ENCODE data around the gene CAMSAP1.

The CAMSAP1 gene

DNA sequence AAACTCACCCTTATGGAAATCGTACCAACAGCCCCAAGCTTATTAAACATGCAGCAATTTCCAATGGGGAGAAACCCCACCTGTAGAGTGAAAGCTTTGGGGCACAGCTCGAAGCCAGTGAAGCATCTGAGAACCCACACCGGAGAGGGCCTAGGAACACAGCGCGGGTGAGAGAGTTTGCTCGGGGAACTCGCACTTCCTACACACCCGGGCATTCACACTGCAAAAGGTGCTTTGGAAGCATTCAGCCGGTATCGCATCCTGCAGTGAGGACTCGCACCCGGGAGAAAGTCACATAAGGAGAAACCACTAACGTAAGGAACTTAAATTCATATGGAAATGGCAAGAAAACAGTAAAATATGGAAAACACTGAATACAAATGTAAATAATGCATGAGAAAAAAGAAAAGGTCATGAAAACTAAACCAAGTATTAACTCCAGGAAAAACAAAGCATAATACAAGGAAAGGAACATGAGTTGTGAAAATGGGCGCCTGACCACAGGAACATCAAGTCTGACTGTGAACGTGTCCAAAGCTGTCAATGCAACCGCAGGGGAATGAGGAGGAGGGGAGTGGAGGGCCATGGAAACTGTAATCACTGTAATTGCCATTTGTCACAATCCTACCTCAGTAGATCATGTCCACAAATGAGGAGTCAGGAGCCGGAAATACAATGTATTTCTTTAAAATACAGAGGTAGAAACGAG is 28.7 kb downstream of the CAMSAP1 start:
- no peak for DNase-seq

DNA sequence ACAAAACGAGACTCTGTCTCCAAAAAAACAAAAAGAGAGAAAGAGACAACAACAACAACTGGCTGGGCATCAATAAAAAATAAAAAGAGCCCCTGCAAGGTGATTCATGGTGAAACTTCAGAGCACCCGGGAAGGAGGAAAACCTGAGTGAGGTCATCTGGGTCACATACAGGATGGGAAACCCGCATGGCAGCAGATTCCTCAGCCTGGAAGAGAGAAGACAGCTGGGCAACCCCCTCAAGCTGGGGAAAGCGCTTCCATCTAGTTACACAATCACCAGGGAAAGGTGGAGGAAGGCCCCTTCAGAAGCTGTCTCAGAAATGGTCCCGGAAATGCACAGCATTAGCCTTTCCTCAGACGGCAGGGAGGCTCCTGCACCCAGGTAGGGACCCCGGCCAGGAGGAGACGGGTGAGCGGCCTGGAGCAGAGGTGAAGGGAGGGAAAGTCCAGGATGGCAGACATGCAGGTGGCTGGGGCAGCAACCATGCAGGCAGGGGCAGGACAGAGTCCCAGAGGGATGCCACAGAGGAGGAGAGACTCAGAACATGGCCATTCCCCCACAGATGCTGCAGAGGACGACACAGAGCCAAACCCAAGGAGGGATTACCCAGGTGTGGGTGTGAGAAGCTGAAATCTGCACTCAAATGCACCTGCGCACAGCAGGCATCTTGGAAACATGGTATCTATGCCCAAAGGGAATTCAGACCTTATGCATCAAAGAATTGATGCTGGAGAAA is 29.4 kb downstream of the CAMSAP1 start:
- no peak for DNase-seq

DNA sequence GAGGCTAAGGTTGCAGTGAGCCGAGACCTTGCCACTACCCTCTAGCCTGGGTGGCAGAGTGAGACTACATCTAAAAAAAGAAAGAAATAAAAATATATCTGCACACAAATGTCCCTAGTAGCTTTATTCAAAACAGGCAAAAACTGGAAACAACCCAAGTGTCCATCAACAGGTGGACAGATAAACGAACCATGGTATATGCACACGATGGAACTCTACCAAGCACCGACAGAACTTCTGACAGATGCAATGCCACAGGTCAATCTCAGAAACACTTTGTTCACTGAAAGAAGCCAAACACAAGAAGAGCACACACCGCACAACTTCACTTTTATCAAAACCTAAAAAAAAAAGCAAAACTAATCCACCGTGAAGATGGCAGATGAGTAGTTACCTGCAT is 30.4 kb downstream of the CAMSAP1 start:
- no peak for DNase-seq

DNA sequence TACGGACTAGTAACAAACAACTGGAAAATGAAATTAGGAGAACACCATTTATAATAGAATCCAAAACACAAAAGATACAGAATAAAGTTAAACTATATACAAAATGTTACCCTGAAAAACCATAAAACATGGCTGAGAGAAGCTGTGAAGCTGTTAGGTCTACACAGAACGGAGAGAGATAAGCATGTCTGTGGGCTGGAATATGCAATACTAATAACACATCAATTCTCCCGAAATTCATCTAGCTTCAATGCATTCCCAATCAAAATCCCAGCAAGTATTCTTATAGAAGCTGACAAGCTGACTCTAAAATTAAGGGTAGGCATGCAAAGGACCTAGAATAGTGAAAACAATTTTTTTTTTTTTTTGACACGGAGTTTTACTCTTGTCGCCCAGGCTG is 32.5 kb downstream of the CAMSAP1 start:
- DNase-seq: no peak

DNA sequence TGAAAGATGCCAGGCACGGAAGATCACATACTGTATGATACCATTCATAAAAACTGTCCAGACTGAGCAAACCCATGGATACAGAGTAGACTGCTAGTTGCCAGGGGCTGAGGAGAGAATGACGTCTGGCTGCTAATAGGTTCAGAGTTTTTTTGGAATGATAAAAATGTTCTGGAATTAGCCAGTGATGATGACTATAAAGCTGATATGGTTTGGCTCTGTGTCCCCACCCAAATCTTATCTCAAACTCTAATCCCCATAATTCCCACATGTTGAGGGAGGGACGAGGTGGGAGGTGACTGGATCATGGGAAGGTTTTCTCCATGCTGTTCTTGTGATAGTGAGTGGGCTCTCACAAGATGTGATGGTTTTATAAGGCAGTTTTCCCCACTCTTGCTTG is 37.4 kb downstream of the CAMSAP1 start:
- no peak for DNase-seq

DNA sequence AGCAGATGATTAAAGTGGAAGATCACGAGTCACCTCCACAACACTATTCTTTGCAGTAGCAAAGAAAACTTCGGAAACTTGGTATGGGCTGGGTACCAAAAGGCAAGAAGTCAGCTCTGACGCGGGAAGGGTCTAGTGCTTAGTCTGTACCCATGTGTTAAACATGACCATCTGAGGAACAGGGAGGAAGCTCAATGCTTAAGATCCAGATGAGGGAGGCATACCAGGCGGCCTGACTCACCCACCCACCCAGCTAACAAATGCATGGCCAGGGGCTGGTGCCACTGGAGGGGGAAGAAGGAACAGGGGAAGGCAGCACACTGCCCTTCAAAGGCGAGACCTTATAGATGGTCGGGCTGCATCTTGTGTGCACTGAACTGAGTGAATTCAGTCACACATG is 41.8 kb downstream of the CAMSAP1 start:
- no peak for DNase-seq

DNA sequence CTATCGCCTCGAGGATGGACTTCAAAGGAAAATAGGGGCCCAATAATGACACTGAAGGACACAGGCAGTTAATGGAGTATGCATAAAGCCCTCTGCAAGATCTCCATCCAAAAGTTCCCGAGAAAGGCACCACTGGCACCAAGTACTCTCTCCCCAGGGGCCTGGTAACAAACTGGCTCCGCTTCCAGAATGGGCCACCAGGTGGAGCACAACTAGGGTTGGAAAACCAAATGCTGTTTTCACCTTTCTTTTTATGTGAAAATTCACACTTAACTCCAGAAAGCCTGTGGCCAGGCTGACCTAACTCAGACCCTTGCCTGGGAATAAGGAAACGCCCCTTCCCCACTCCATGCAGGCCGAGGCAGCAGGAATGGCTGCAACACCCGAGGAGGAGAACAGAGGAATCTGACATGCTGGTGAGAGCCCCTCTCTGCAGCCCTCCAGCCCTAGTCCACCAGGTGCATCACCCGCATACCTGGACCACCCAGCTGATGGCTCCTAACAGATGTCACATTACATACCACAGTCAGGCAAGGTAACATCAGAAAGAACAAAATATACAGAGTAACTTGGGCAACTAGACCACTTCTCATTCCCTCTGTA is 42.8 kb downstream of the CAMSAP1 start:
- peak; percentile 31 for DNase-seq

DNA sequence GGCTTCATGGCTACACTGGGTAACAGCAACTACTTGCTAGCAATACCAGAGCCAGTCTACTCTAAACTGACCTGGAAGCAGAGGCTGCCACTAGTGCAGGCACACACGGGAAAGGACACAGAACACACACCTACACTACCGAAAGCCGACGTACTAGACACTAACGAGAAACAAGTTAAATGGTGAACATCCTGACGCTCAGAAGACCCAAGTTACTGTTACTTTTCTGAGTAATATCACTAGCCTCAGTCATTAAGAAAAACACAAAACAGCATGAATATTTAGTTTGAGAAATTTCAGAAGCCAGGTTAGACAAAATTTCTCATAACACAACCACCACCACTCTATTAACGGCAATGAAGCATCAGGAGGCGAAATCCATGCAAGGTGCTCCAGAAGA is 44.5 kb downstream of the CAMSAP1 start:
- DNase-seq: no peak

DNA sequence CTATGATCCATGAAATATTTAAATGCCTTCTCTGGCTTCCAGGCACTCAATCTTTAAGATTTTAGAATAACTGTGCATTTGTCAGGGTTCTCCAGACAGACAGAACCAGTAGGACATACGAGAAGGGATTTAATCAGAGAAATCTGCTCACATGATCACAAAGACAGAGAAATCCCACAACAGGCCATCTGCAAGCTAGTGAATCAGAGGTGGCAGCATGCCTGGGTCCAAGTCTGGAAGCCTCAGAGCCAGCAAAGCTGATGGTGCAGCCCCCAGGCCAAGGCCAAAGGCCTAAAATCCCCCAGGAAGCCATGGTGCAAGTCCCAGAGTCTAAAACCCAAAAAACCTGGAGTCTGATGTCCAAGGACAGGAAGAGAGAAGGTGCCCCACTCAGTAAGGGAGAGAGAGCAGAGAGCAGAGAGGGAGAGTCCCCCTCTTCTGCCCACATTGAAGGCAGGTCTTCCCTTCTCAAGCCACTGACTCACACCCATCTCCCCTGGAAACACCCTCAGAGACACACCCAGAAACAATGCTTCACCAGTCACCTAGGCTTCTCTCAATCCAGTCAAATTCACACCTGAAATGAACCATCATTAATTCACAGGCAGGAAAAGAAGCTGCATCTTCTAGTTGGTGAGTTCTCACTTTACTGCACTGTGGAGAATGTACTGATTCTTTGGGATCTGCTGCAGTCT is 48.7 kb downstream of the CAMSAP1 start:
- DNase-seq: no peak

DNA sequence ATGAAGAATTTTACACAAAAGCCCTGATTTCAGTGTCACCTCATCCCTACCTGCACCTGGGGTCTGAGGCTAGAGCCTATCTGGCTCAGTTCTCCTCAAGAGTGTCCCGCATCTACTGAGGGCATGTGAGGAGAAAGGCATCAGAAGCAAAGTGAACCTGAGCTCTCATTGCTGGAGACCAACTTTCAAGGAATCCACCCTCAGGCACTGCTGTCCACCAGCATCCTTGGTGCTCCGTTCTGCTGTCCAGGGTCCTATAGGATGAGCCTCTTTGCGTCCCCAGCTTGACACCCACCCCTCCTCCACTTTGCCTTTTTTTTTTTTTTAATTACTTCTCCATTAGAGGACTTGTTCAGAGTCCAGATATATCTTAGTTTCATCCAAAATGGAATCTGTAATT is 49.5 kb downstream of the CAMSAP1 start:
- DNase-seq: no peak

DNA sequence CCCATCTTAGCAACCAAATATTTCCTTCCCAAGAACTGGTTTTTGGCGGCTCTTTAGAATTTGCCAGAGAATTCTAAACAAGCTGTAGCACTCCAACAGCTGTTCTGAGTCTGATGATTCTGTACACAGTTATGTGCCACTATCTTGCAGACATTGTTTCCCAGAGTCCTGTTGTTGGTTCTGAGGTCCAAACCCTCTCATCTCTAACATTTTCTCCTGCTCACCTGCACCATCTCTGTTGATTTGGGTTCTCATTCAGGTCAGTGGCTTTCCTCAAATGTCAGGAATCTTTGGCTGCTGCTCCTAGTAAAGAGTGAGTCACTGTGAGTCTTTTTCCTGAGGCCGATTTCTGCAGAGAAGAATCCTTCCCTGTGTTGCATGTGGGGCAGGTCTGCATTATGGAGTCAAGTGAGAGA is 50.0 kb downstream of the CAMSAP1 start:
- DNase-seq: no peak

DNA sequence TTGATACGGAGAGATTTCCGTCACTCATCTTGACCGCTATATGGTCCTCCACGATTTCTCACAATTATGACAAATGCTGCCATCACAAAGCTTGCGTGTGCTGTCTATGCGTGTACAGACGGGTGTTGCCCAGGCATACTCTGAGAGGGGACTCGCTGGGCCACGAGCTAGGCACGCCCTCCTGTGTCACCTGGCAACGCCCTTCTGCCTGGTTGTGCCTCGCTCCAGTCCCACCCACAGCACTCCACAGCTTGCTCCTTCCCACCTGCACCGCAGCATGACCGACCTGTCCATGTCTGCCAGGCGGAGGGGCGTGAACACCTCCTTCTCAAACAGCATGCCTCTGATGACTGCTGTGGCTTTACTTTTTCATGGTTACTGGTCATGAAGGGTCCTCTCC is 55.6 kb downstream of the CAMSAP1 start:
- peak; percentile 94 for DNase-seq

DNA sequence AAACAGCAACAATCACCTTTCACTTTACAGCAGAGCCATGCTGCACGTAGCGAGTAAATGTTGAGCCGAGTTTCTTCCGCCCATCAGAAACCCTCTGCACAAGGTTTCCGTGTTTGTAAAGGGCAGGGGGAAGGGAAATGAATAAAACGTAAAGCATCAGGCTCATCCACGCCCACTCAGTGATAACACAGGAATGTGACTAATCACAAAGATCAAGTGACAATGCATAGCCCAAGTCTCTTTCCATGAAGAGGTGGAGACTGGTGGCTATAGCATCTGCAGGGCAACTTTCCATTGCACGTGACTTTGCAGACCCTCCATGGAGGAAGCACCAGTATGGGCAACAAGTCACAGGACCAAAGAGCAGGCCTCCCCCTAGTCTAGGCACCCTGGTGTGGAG is 56.6 kb downstream of the CAMSAP1 start:
- DNase-seq: no peak

DNA sequence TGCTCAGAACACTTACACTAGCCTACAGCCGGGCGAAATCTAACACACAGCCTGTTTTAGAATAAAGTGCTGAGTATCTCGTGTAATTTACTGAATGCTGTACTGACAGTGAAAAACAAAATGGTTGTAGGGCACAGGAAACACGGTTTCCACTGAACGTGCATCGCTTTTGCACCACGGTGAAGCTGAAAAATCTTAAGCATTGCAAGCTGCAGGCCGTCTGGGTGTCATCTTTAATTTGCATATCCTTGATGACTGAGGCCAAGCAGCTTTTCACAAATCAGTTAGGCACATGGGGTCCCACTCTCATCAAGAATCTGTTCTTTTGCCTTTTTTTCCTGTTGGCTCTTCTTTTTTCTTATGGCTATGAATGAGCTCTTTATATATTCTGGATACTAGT is 58.2 kb downstream of the CAMSAP1 start:
- no peak for DNase-seq

DNA sequence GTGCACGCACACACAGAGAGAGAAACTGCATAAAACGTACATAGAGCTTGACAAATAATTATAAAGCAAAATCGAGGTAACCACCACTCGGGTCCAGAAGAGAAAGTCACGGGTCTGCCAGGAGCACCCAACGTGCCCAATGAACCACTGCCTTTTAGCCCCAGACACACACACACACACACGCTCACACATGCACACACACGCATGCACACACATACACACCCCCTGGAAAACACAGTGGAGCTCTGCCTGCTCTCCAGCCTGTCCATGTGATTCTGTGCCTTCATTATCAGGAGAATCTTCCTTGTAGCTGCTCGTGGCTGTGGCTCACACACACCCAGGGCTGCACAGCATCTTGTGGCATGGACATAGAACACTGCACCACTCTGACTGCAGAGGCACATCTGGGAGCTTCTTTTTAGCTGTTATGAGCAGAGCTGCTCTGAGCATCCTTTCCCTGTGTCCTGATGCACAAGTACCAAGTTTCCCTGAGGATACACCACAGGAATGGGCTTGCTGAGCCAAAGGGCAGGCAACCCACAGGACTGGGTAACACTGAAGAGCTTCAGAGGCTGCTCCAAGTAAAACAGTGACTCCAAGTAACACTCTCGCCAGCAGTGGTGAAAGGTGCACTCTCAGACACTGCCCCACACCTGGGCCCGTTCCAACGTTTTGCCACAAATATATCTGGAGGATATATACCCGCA is 58.9 kb downstream of the CAMSAP1 start:
- no peak for DNase-seq

DNA sequence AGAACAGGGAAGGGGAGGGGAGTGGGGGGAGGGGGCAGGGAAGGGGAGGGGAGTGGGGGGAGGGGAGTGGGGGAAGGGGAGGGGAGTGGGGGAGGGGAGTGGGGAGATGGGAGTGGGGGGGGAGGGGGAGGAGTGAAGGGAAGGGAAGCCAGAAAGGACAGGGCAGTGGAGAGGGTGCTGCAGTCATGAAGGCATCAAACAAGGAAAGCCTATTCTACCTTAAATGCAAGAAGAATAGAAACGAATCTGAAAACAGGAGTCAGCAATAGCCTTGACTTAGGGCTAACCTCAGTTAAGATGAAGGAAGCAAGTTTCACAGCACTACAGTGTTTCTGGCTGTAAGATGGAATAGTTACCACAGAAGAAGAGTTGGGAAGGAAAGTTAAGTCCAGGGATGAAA is 59.5 kb downstream of the CAMSAP1 start:
- DNase-seq: no peak

DNA sequence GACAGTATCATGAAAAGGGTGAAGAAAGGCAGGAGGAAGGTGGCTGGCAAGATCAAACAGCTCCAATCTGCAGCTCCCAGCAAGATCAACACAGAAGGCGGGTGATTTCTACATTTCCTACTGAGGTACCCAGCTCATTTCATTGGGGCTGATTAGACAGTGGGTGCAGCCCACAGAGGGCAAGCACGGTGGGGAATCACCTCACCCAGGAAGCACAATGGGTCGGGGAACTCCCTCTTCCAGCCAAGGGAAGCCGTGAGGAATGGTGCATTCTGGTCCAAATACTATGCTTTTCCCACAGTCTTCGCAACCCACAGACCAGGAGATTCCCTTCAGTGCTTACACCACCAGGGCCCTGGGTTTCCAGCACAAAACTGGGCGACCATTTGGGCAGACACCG is 66.8 kb downstream of the CAMSAP1 start:
- no peak for DNase-seq

DNA sequence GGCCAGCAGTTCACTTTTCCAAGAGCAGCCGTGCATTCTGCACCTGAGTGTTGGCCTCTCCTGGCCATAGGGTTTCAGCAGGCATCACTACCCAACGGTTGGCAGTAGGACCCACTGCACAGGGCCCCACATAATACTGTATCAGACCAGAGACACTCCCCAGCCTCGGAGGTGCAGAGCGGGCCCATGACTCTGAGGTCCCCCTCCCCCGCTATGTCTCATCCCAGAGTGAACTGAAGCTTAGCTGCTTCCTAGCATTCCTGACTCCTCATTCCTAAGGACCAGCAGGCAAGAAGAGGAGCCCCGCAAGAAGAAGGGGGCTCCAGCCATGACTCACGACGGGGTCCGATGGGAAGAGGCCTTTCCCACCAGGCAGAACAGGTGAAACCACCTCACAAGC is 67.2 kb downstream of the CAMSAP1 start:
- no peak for DNase-seq

DNA sequence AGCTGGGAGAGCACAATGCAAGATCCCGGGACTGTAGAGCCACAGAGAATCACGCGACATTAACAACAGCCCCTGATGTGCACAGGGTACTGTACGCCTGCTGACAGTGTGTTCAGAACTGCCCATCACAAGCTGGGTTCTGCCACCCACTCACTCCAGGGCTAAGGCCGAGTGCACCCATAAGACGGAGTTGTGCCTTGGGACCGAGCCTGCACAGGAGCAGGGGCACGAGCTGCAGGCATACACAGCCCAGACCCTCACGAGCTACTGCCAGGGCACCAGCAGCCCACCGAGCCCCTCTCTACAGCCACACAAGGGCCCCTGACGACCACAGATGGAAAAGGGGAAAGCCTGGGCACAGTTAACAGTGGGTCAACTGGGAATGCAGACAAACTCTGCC is 67.8 kb downstream of the CAMSAP1 start:
- no peak for DNase-seq

DNA sequence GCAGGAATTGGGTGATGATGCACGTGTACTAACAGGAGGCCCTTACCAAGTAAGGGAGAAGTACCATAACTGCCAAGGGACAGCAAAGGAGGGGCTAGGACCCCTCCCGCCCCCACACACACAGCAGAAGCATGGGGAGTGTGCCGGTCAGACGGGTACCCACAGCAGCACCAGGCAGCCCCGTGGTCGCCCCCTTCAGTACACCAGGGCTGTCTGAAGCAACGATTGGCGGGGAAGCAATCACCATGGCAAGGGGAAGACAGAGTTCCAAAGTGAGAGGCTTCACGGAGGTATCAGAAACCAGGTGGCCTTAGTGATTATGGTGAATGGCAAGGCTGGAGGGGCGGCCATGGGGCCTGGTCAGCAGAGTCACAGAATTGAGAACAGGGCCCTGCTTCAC is 72.2 kb downstream of the CAMSAP1 start:
- no peak for DNase-seq

DNA sequence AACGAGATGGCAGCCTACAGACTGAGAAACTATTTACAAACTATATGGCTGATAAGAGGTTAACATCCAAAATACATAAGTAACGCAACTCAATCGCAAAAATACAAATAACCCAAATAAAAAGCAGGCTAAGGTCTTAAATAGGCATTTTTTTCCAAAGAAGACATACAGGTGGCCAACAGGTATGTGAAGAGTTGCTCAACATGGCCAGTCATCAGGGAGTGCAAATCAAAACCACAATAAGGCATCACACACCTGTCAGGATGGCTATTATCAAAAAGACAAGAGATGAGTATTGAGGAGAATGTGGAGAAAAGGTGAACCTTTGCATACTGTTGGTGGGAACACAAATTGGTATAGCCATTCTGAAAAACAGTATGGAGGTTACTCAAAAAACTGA is 73.5 kb downstream of the CAMSAP1 start:
- DNase-seq: no peak

DNA sequence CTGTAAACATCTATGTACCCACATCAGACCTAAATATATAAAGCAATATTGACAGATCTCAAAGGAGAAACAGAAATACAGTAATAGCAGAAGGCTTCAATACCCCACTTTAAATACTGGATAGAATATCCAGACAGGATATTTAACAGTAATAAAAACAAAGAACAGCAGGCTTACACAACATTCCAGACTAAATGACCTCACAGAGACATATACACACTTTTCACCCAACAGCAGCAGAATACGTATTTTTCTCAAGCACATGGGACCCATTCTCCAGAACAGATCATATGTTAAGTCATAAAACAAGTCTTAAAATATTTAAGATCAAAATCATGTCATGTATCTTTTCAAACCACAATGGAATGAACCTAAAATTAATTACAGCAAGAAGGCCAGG is 76.8 kb downstream of the CAMSAP1 start:
- DNase-seq: no peak

DNA sequence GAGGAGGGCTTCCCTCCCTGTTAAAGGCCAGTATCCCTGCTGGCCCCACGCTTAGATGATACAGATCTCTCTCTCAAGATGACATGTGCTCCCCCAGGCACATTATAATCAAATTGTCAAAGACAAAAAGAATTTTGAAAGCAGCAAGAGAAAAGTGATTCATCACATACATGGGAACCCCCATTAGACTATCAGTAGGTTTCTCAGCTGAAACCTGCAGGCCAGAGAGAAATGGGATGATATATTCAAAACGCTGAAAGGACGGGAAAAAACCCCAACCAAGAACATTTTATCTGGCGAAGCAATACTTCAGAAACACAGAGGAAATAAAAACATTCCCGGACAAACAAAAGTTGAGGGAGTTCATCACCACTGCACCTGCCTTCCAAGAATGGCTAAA is 78.7 kb downstream of the CAMSAP1 start:
- DNase-seq: no peak

Measured in DMS79 treated with DMSO at 0.1 percent for 48 hours (cell line).